Activated T-helper 9 cell treated with anti-CD3 and anti-CD28 coated beads, Interleukin-2, amount 50 U/mL, for 16 hours (primary cell): ENCODE measurements around the gene DUX4.
"Not testable (repeated sequence)": the region's sequence is repeated elsewhere in the genome, so short reads cannot be mapped to it uniquely, and the experiment has no call there.

ENCODE experiments used
- DNase-seq: peaks from one replicate; pipeline ENCODE4 v3.0.0-alpha.2; 2020; ENCODE audit warnings: low read depth

Gene DUX4

GRCh38 chr4:190173428-190173827, at the start of gene DUX4:
Gene DUX4 (plus strand): TSS chr4:190173774. CDS start chr4:190173774, 0 bp downstream.
- DNase-seq, result not testable (repeated sequence)

DNA sequence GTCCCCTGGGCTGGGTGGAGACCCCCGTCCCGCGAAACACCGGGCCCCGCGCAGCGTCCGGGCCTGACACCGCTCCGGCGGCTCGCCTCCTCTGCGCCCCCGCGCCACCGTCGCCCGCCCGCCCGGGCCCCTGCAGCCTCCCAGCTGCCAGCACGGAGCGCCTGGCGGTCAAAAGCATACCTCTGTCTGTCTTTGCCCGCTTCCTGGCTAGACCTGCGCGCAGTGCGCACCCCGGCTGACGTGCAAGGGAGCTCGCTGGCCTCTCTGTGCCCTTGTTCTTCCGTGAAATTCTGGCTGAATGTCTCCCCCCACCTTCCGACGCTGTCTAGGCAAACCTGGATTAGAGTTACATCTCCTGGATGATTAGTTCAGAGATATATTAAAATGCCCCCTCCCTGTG, 1.9 kb downstream of the DUX4 start:
- not testable (repeated sequence) for DNase-seq

- DNase-seq, result not testable (repeated sequence)
Observed at GRCh38 chr4:190177727-190178605, 4.4 kb downstream of the DUX4 start.

DNA sequence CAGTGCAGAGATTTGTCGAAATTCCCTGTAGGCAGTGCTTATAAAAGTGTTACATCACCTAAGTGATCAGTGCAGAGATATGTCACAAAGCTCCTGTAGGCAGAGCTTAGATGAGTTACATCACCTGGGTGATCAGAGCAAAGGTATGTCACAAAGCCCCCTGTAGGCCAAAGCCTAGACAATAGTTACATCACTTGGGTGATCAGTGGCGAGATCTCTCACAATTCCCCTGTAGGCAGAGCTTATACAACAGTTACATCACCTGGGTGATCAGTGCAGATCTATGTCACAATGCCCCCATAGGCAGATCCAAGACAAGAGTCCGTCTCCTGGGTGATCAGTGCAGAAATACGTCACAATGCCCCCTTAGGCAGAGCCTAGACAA, 5.0 kb downstream of the DUX4 start:
- not testable (repeated sequence) for DNase-seq

- not testable (repeated sequence) for DNase-seq
Observed at GRCh38 chr4:190179030-190179739, 5.6 kb downstream of the DUX4 start.

- not testable (repeated sequence) for DNase-seq
Observed at GRCh38 chr4:190179740-190180094, 6.1 kb downstream of the DUX4 start.

- not testable (repeated sequence) for DNase-seq
Observed at GRCh38 chr4:190180947-190181346, 7.4 kb downstream of the DUX4 start.

DNA sequence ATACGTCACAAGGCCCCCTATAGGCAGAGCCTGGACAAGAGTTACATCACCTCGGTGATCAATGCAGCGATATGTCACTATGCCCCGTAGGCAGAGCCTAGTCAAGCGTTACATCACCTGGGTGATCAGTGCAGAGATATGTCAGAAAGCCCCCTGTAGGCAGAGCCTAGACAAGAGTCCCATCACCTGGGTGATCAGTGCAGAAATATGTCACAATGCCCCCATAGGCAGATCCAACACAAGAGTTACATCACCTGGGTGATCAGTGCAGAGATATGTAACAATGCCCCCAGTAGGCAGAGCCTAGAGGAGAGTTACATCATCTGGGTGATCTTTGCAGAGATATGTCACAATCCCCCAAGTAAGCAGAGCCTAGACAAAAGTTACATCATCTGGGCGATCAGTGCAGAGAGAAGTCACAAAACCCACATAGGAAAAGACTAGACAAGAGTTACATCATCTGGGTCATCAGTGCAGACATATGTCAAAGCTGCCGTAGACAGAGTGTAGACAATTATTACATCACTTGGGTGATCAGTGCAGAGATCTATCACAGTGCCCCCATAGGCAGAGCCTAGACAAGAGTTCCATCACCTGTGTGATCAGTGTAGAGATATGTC, 8.0 kb downstream of the DUX4 start:
- DNase-seq, result not testable (repeated sequence)

- not testable (repeated sequence) for DNase-seq
Observed at GRCh38 chr4:190203510-190203909, 29.9 kb downstream of the DUX4 start.
